ENCODE results near the gene C16orf46. TPM values are rescaled to one million over a fixed set of nuclear protein-coding genes. Genes with fewer than 3 reads are reported as not detected.

Gene C16orf46
- total RNA-seq, 1 donor, result 2.2 TPM

DNA sequence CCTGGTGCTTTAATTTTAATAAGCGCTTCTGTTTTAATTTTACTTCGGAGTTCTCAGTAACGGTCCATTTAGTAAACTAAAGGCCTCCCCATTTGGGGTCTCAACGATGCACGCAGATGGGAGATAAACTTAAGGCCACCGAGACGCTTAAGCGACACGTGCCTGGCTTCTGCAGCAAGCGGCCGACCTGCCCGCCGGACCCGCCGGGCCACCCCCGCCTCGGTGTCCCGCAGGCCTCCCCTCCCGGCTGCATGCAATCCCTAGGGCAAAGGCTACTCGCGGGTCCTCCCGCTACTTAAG, 18.6 kb upstream of the C16orf46 start:
- Histone ChIP-seq H3K9me3 (ENCODE audit: low read depth, low read length) (no peaks in the 10 kb centered on the region), H3K79me2 (ENCODE audit: insufficient read depth, low read length) (peaks cover 36% of the 10 kb centered on the region), H2AFZ (ENCODE audit: low read length) (peak overlapping the region; percentile 93), H3K4me1 (ENCODE audit: insufficient read depth, low read length) (peaks cover 4% of the 10 kb centered on the region), H3K4me2 (ENCODE audit: insufficient read depth, low read length) (peak overlapping the region; percentile 85), H3K36me3 (ENCODE audit: insufficient read depth, low read length) (no peaks in the 10 kb centered on the region), H3K27ac (ENCODE audit: low read depth, low read length) (peak overlapping the region; percentile 37), H4K20me1 (ENCODE audit: insufficient read depth, low read length) (peaks cover 2% of the 10 kb centered on the region), H3K4me3 (ENCODE audit: insufficient read depth, low read length) (peak overlapping the region; percentile 88), H3K27me3 (ENCODE audit: insufficient read depth, low read length) (no peaks in the 10 kb centered on the region)
- DNase-seq (ENCODE audit: insufficient read length, low spot score, missing footprints), result no peak
- TF ChIP-seq, protein P1, sequence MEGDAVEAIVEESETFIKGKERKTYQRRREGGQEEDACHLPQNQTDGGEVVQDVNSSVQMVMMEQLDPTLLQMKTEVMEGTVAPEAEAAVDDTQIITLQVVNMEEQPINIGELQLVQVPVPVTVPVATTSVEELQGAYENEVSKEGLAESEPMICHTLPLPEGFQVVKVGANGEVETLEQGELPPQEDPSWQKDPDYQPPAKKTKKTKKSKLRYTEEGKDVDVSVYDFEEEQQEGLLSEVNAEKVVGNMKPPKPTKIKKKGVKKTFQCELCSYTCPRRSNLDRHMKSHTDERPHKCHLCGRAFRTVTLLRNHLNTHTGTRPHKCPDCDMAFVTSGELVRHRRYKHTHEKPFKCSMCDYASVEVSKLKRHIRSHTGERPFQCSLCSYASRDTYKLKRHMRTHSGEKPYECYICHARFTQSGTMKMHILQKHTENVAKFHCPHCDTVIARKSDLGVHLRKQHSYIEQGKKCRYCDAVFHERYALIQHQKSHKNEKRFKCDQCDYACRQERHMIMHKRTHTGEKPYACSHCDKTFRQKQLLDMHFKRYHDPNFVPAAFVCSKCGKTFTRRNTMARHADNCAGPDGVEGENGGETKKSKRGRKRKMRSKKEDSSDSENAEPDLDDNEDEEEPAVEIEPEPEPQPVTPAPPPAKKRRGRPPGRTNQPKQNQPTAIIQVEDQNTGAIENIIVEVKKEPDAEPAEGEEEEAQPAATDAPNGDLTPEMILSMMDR (IDR thresholded peaks at IDR 0.05; ENCODE audit: extremely low read depth, low read depth, low read length), result no peak

DNA sequence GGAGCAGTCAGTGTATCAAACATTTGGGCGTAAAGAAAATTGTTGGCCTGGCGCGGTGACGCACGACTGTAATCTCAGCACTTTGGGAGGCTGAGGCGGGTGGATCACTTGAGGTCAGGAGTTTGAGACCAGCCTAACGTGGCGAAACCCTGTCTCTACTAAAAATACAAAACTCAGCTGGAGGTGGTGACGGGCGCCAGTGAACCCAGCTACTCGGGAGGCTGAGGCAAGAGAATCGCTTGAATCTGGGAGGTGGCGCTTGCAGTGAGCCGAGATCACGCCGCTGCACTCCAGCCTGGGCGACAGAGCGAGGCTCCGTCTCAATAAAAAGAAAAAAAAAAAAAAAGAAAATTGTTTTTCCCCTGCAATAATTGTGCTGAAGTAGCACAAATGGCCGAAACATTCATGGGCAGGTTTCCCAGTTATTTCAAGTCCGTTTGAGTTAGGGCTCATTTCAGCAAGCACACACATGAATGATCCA, 17.8 kb upstream of the C16orf46 start:
- Histone ChIP-seq H3K36me3 (ENCODE audit: insufficient read depth, low read length) (peaks cover 2% of the 10 kb centered on the region), H3K4me2 (ENCODE audit: insufficient read depth, low read length) (peak overlapping the region; percentile 85), H3K27me3 (ENCODE audit: insufficient read depth, low read length) (no peaks in the 10 kb centered on the region), H2AFZ (ENCODE audit: low read length) (no peak overlapping the region), H3K4me1 (ENCODE audit: insufficient read depth, low read length) (peaks cover 4% of the 10 kb centered on the region), H3K27ac (ENCODE audit: low read depth, low read length) (no peak overlapping the region), H4K20me1 (ENCODE audit: insufficient read depth, low read length) (peaks cover 2% of the 10 kb centered on the region), H3K4me3 (ENCODE audit: insufficient read depth, low read length) (peak overlapping the region; percentile 88), H3K9me3 (ENCODE audit: low read depth, low read length) (no peaks in the 10 kb centered on the region), H3K79me2 (ENCODE audit: insufficient read depth, low read length) (peaks cover 43% of the 10 kb centered on the region)
- DNase-seq (ENCODE audit: insufficient read length, low spot score, missing footprints), result no peak
- TF ChIP-seq, protein P1 (IDR thresholded peaks at IDR 0.05; ENCODE audit: extremely low read depth, low read depth, low read length), result no peak

DNA sequence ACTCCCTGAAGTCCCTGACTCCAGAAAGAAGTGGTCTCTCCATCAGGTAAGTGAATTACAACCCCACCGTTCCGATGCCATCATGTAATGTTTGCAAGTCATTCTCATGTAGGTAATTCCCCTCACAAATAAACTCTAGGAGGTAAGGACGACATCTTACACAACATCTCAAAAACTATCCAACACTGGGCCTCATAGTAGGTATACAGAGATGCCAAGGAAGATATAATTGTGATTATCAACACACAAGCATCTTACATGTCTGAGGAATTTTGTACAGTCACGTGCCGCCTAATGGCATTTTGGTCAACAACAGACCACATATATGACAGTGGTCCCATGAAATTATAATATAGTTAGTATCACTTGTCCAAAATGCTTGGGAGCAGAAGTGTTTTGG, 11.8 kb upstream of the C16orf46 start:
- Histone ChIP-seq H4K20me1 (ENCODE audit: insufficient read depth, low read length) (peaks cover 2% of the 10 kb centered on the region), H3K4me1 (ENCODE audit: insufficient read depth, low read length) (no peaks in the 10 kb centered on the region), H3K79me2 (ENCODE audit: insufficient read depth, low read length) (peaks cover 44% of the 10 kb centered on the region), H3K4me2 (ENCODE audit: insufficient read depth, low read length) (no peak overlapping the region), H3K27ac (ENCODE audit: low read depth, low read length) (no peak overlapping the region), H3K27me3 (ENCODE audit: insufficient read depth, low read length) (no peaks in the 10 kb centered on the region), H3K9me3 (ENCODE audit: low read depth, low read length) (no peaks in the 10 kb centered on the region), H3K36me3 (ENCODE audit: insufficient read depth, low read length) (peaks cover 4% of the 10 kb centered on the region), H3K4me3 (ENCODE audit: insufficient read depth, low read length) (no peak overlapping the region), H2AFZ (ENCODE audit: low read length) (no peak overlapping the region)
- TF ChIP-seq, protein P1 (IDR thresholded peaks at IDR 0.05; ENCODE audit: extremely low read depth, low read depth, low read length), result no peak
- no peak for DNase-seq (ENCODE audit: insufficient read length, low spot score, missing footprints)

DNA sequence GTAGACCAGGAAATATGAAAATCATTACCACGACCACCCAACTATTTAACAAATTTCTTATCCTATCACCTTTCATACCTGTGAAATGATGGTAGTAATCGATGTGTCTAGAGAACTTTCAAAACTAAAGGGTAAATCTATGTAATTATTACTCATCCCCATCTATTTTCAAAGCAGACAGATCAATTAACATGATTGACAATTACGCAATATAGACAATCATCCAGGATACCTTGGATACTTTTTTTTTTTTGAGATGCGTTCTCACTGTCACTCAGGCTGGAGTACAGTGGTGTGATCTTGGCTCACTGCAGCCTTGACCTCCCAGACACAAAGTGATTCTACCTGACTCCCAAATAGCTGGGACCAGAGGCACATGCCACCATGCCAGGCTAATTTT, 4.0 kb upstream of the C16orf46 start:
- Histone ChIP-seq H3K4me3 (ENCODE audit: insufficient read depth, low read length) (no peak overlapping the region), H3K27me3 (ENCODE audit: insufficient read depth, low read length) (no peaks in the 10 kb centered on the region), H3K79me2 (ENCODE audit: insufficient read depth, low read length) (no peaks in the 10 kb centered on the region), H3K27ac (ENCODE audit: low read depth, low read length) (no peak overlapping the region), H2AFZ (ENCODE audit: low read length) (no peak overlapping the region), H3K4me2 (ENCODE audit: insufficient read depth, low read length) (no peak overlapping the region), H3K9me3 (ENCODE audit: low read depth, low read length) (no peaks in the 10 kb centered on the region), H3K36me3 (ENCODE audit: insufficient read depth, low read length) (peaks cover 5% of the 10 kb centered on the region), H3K4me1 (ENCODE audit: insufficient read depth, low read length) (peaks cover 11% of the 10 kb centered on the region), H4K20me1 (ENCODE audit: insufficient read depth, low read length) (no peaks in the 10 kb centered on the region)
- TF ChIP-seq, protein P1 (IDR thresholded peaks at IDR 0.05; ENCODE audit: extremely low read depth, low read depth, low read length), result no peak
- DNase-seq (ENCODE audit: insufficient read length, low spot score, missing footprints), result no peak

All from osteoblast (primary cell).